HepG2 (cell line): ENCODE measurements around the gene TBC1D16. TPM values are rescaled to one million over a fixed set of nuclear protein-coding genes. Genes with fewer than 3 reads are reported as not detected.

Source experiments
- MTA3 ChIP-seq: sonication (generic); formaldehyde crosslinking; IDR thresholded peaks from 2 replicates; pipeline ENCODE4 v1.4.0; 2020; ENCODE audit warnings: missing genetic modification reagents
- NR2F6 ChIP-seq, 2 experiments: IDR thresholded peaks; 2 replicates each; pipeline ENCODE4 v1.6.1; 2016; ENCODE audit warnings: antibody characterized with exemption in 1 of 2, mild to moderate bottlenecking in 1 of 2
- SOX5 ChIP-seq: IDR thresholded peaks from 2 replicates; pipeline ENCODE4 v1.6.1; 2016; ENCODE audit warnings: borderline replicate concordance
- SP5 ChIP-seq: IDR thresholded peaks from 2 replicates; pipeline ENCODE4 v1.6.1; 2016; ENCODE audit warnings: low read depth, borderline replicate concordance
- SRY ChIP-seq: sonication (generic); formaldehyde crosslinking; IDR thresholded peaks from 2 replicates; pipeline ENCODE4 v1.8.0; 2022; ENCODE audit warnings: mild to moderate bottlenecking, missing genetic modification reagents
- TAF1 ChIP-seq: sonication (generic); formaldehyde crosslinking; IDR thresholded peaks from 2 replicates; pipeline ENCODE4 v1.4.0; 2020; ENCODE audit warnings: missing genetic modification reagents
- ZNF121 ChIP-seq: sonication (generic); formaldehyde crosslinking; IDR thresholded peaks from 2 replicates; pipeline ENCODE4 v1.5.0; 2020; ENCODE audit warnings: mild to moderate bottlenecking, missing genetic modification reagents
- ZNF205 ChIP-seq: IDR thresholded peaks from 2 replicates; pipeline ENCODE4 v1.6.1; 2018; ENCODE audit warnings: missing biosample characterization, missing genetic modification reagents
- ZNF841 ChIP-seq: sonication (generic); formaldehyde crosslinking; IDR thresholded peaks from 2 replicates; pipeline ENCODE4 v1.8.1; 2023; ENCODE audit warnings: missing genetic modification reagents, borderline replicate concordance
- polyA plus RNA-seq, 8 experiments: library from polyadenylated mRNA; depleted of rRNA in 3 of 8; stranded (reverse) in 7 of 8; unstranded in 1 of 8; fragments of >200 nt; fragmentation: Illumina TruSeq in 4 of 8; extraction: Trizol in 4 of 8; gene quantifications; 2 replicates each; pipeline versions ENCODE4 v1.2.1 to v1.2.3, GENCODE V29; 2011 to 2016; ENCODE audit warnings: low read depth in 4 of 8, missing spikeins in 1 of 8, mixed read lengths in 1 of 8; ENCODE audit not compliant: insufficient read depth in 1 of 8
- total RNA-seq, 5 experiments: library from RNA; depleted of rRNA; stranded (reverse); fragments of >200 nt; fragmentation: Illumina TruSeq; extraction: Trizol; gene quantifications; 2 replicates each; pipeline ENCODE4 v1.2.3, GENCODE V29; 2016; ENCODE audit warnings: low read depth in 1 of 5
- TF ChIP-seq, protein P1 (sequence below): sonication (generic); formaldehyde crosslinking; IDR thresholded peaks from 2 replicates; pipeline ENCODE4 v1.5.0; 2020; ENCODE audit warnings: mild to moderate bottlenecking, missing genetic modification reagents
- TF ChIP-seq, protein P2 (sequence below): sonication (generic); formaldehyde crosslinking; IDR thresholded peaks from 2 replicates; pipeline ENCODE4 v1.4.0; 2020; ENCODE audit warnings: mild to moderate bottlenecking, missing genetic modification reagents, borderline replicate concordance

Gene TBC1D16
- total and polyA plus RNA-seq, 2 of the 13 experiments (the other 11 are each of a cell fraction or from before 2014, with no cell fraction given), result 14.9 to 24.9 TPM

DNA sequence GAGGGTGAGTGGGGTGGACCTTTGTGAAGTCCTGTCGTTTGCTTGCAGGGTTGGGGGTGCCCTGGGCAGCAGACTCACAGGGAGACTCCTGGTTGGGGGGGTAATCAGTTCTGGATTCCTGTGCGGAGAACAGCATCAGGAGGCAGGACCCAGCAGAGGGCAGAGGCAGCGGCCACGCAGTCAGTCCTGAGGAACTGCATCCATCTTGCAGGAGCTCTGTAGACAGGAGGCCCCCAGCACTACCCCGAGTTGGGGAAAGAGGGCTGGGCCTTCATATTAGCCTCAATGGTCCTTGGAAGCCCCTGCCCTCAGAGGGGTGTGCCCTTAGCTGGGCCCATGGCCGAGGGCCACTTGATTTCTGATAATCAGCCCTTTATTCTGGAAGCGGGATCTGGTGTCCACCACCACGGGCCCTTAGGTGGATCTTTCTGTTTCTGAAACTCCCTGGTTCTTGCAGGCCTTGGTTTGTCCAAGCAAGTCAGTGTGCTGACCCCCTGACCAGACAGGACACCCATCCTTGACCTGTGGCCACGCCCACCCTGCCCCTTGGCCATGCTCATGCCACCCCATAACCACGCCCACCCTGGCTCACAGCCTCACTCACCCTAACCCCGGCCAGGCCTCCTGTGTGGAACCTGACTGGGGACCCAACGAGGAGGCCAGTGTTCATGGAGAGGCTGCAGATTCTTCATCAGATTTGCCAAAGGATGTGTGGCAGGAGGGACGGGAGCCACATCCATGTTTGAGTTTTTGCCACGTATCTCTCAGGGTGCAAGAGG is 122.9 kb downstream of the TBC1D16 start (continued):
- TF ChIP-seq, protein P1, sequence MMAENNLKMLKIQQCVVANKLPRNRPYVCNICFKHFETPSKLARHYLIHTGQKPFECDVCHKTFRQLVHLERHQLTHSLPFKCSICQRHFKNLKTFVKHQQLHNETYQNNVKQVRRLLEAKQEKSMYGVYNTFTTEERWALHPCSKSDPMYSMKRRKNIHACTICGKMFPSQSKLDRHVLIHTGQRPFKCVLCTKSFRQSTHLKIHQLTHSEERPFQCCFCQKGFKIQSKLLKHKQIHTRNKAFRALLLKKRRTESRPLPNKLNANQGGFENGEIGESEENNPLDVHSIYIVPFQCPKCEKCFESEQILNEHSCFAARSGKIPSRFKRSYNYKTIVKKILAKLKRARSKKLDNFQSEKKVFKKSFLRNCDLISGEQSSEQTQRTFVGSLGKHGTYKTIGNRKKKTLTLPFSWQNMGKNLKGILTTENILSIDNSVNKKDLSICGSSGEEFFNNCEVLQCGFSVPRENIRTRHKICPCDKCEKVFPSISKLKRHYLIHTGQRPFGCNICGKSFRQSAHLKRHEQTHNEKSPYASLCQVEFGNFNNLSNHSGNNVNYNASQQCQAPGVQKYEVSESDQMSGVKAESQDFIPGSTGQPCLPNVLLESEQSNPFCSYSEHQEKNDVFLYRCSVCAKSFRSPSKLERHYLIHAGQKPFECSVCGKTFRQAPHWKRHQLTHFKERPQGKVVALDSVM (CRISPR knock-in tag), result 0 out of 2 replicates have a peak, but pooled peaks have one; percentile 44
- no peak for TF ChIP-seq ZNF121 (CRISPR knock-in tag)
- no peak for TF ChIP-seq SRY (CRISPR knock-in tag)
- TF ChIP-seq, protein P2, sequence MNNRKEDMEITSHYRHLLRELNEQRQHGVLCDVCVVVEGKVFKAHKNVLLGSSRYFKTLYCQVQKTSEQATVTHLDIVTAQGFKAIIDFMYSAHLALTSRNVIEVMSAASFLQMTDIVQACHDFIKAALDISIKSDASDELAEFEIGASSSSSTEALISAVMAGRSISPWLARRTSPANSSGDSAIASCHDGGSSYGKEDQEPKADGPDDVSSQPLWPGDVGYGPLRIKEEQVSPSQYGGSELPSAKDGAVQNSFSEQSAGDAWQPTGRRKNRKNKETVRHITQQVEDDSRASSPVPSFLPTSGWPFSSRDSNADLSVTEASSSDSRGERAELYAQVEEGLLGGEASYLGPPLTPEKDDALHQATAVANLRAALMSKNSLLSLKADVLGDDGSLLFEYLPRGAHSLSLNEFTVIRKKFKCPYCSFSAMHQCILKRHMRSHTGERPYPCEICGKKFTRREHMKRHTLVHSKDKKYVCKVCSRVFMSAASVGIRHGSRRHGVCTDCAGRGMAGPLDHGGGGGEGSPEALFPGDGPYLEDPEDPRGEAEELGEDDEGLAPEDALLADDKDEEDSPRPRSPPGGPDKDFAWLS (CRISPR knock-in tag), result no peak
- TF ChIP-seq ZNF841 (CRISPR knock-in tag), result no peak
- TF ChIP-seq SOX5 (CRISPR knock-in tag), result no peak
- no peak; the same call in 1 of the 2 replicates for TF ChIP-seq SP5 (CRISPR knock-in tag)
- no peak for TF ChIP-seq TAF1
- TF ChIP-seq NR2F6 (IDR thresholded peaks at IDR 0.05), result no peak
- peak; percentile 36; the same call in 1 of the 2 replicates for TF ChIP-seq NR2F6 (CRISPR knock-in tag; IDR thresholded peaks at IDR 0.05)
- TF ChIP-seq ZNF205, result no peak
- TF ChIP-seq MTA3, result no peak
